ENCODE data around the gene GALNT2.

GRCh38 chr1:230101556-230101955, 34.5 kb downstream of the GALNT2 start:
- TF ChIP-seq EZH2phosphoT487 (conservative IDR thresholded peaks at IDR 0.05; ENCODE audit: low read length), result no peak
- TF ChIP-seq CTCF (IDR thresholded peaks at IDR 0.05; ENCODE audit: insufficient read depth, low read length, poor library complexity, severe bottlenecking), result no peak
